ENCODE measurements around the gene DIPK1B. TPM values are rescaled to one million over a fixed set of nuclear protein-coding genes. Genes with fewer than 3 reads are reported as not detected.

The DIPK1B gene
- total and polyA plus RNA-seq, 2 donors (not counting 3 experiments of a cell fraction or from before 2014, with no cell fraction given), result 253 to 441 TPM

DNA sequence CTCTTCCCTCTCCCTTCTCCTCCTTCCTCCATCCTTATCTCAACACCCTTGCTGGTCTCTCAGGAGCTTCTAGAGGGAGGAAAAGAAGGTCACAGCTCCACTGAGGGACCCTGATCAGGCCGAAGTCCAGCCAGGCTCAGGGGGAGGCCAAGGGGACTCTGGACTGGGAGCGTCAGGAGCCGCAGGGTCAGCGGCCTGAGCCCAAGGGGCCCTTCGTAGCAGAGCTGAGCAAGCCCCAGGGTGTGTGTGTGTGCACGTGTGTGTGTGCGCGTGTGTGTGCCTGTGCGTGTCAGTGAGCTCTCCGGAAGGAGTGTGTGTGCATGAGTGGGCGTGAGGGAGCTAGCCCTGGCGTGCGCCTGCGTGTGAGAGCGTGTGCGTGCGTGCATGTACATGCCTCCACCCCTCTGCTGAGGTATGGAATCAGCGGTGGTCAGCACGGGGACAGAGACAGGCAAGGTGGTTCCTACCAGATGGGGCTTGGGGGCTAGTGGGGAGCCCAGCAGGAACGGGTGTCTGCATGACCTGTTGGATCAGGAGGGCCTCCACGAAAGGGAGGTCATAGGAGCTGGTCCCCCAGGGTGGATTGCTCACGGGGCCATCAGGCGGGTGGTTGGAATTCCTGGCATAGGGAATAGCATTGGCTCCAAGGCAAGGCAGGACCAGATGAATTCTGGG, 15.1 kb upstream of the DIPK1B start:
- no peak overlapping the region for H2AFZ ChIP-seq (ENCODE audit: low read depth, low read length)
- dilution Hi-C loops (cut with MboI; ENCODE audit: extremely low pct_ligation_motif_present, low sequenced_read_pairs) (no loop called here), intact Hi-C loops (cut with micrococcal nuclease) (no loop called here)
- H3K27ac ChIP-seq (ENCODE audit: insufficient read depth, low read depth, low read length), result no peak overlapping the region
- H3K4me1 ChIP-seq (ENCODE audit: control insufficient read depth, extremely low read depth, insufficient read depth, low read length), result peaks cover 6% of the 10 kb centered on the region
- no peaks in the 10 kb centered on the region for H3K36me3 ChIP-seq (ENCODE audit: control insufficient read depth in 2 of 2, extremely low read depth in 1 of 2, insufficient read depth in 2 of 2, low read length in 2 of 2)
- no peak for FAIRE-seq
- no TSS peak for BruUV-seq (replicated peaks)
- POLR2A ChIA-PET, result no interaction called here
- H3K27me3 ChIP-seq (ENCODE audit: control insufficient read depth in 2 of 2, insufficient read depth in 2 of 2, low read length in 2 of 2), result peaks cover 5 to 6% of the 10 kb centered on the region in 2 experiments
- TF ChIP-seq FOS (IDR thresholded peaks at IDR 0.05; ENCODE audit: borderline replicate concordance, insufficient read depth, low read length) (no peak), JUN (IDR thresholded peaks at IDR 0.05; ENCODE audit: borderline replicate concordance, insufficient read depth, insufficient read length, low read depth) (no peak), EZH2 (IDR thresholded peaks at IDR 0.05; ENCODE audit: borderline replicate concordance, low read depth, low read length, severe bottlenecking) (no peak), POLR2AphosphoS5 (IDR thresholded peaks at IDR 0.05; ENCODE audit: insufficient read depth, low read depth, low read length) (no peak), MYC (IDR thresholded peaks at IDR 0.05; ENCODE audit: low read depth, low read length) (no peak), POLR2A (IDR thresholded peaks at IDR 0.05; ENCODE audit: low read depth, low read length) (no peak), GATA2 (IDR thresholded peaks at IDR 0.05; ENCODE audit: insufficient read depth, insufficient read length, low read depth, low read length) (no peak)
- TF ChIP-seq, protein P1, sequence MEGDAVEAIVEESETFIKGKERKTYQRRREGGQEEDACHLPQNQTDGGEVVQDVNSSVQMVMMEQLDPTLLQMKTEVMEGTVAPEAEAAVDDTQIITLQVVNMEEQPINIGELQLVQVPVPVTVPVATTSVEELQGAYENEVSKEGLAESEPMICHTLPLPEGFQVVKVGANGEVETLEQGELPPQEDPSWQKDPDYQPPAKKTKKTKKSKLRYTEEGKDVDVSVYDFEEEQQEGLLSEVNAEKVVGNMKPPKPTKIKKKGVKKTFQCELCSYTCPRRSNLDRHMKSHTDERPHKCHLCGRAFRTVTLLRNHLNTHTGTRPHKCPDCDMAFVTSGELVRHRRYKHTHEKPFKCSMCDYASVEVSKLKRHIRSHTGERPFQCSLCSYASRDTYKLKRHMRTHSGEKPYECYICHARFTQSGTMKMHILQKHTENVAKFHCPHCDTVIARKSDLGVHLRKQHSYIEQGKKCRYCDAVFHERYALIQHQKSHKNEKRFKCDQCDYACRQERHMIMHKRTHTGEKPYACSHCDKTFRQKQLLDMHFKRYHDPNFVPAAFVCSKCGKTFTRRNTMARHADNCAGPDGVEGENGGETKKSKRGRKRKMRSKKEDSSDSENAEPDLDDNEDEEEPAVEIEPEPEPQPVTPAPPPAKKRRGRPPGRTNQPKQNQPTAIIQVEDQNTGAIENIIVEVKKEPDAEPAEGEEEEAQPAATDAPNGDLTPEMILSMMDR (IDR thresholded peaks at IDR 0.05; ENCODE audit: extremely low read depth in 1 of 2, insufficient read depth in 1 of 2, low read depth in 1 of 2, low read length in 2 of 2), result no peak
- TF ChIP-seq, protein P2, sequence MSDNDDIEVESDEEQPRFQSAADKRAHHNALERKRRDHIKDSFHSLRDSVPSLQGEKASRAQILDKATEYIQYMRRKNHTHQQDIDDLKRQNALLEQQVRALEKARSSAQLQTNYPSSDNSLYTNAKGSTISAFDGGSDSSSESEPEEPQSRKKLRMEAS (IDR thresholded peaks at IDR 0.05; ENCODE audit: insufficient read depth, insufficient read length), result no peak
- H3K9me3 ChIP-seq (replicated peaks; ENCODE audit: control insufficient read depth, insufficient read depth, low read length), result no peaks in the 10 kb centered on the region
- H3K9ac ChIP-seq (replicated peaks; ENCODE audit: extremely low read depth, insufficient read depth, low read length), result no peak overlapping the region
- no peaks in the 10 kb centered on the region for H3K79me2 ChIP-seq (ENCODE audit: control insufficient read depth, insufficient read depth, low read length)
- CTCF ChIA-PET, result interaction anchor here (1.0 to 1.3 kb wide), 2 partner anchors 10 to 31 kb away, joined by 3 to 5 read pairs; partner anchors contain the start of gene AGPAT2
- no peaks in the 10 kb centered on the region for H3K9me1 ChIP-seq (replicated peaks; ENCODE audit: control insufficient read depth, extremely low read depth, insufficient read depth, low read length)
- H3K4me3 ChIP-seq (replicated peaks in 1 of 3; ENCODE audit: insufficient read depth in 1 of 3, low read depth in 1 of 3, low read length in 3 of 3), result no peak overlapping the region
- no peak for DNase-seq (ENCODE audit: low read depth, low spot score)
- no peaks in the 10 kb centered on the region for H4K20me1 ChIP-seq (replicated peaks; ENCODE audit: control insufficient read depth, extremely low read depth, insufficient read depth, low read length)
- no peak overlapping the region for H3K4me2 ChIP-seq (ENCODE audit: insufficient read depth, low read length)
